Ureter (tissue), 1 donor: ENCODE data around the gene TMC1. TPM values are rescaled to one million over a fixed set of nuclear protein-coding genes. Genes with fewer than 3 reads are reported as not detected.
A peak's percentile ranks its signal among the peaks of the same experiment; 100 is the strongest.
"Not testable (repeated sequence)": the region's sequence is repeated elsewhere in the genome, so short reads cannot be mapped to it uniquely, and the experiment has no call there.

Experiments used
- DNase-seq: peaks from one replicate; pipeline ENCODE4 v3.0.0-alpha.2; 2020; ENCODE audit warnings: low spot score
- total RNA-seq: library from RNA; stranded (reverse); gene quantifications from one replicate; pipeline ENCODE4 v1.2.4, GENCODE V29; 2023
- donor health status: DM: yes; HTN: yes; CAD: no.

Gene TMC1
- 3.5 TPM for total RNA-seq

DNA sequence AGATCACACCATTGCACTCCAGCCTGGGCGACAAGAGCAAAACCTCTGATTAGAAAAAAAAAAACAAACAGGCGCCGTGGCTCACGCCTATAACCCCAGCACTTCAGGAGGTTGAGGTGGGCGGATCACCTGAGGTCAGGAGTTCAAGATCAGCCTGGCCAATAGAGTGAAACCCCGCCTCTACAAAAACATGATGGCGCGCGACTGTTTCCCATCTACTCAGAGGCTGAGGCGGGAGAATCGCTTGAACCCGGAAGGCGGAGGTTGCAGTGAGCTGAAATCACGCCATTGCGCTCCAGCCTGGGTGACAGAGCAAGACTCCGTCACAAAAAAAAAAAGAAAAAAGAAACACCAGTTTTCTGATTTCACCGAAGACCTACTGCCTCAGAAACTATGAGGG, at the start of gene TMC1:
Gene TMC1 (plus strand): TSS at position 193 of the 400 bp plus-strand sequence. CDS start 127,041 bp downstream, outside the sequence.
- DNase-seq = not testable (repeated sequence)

DNA sequence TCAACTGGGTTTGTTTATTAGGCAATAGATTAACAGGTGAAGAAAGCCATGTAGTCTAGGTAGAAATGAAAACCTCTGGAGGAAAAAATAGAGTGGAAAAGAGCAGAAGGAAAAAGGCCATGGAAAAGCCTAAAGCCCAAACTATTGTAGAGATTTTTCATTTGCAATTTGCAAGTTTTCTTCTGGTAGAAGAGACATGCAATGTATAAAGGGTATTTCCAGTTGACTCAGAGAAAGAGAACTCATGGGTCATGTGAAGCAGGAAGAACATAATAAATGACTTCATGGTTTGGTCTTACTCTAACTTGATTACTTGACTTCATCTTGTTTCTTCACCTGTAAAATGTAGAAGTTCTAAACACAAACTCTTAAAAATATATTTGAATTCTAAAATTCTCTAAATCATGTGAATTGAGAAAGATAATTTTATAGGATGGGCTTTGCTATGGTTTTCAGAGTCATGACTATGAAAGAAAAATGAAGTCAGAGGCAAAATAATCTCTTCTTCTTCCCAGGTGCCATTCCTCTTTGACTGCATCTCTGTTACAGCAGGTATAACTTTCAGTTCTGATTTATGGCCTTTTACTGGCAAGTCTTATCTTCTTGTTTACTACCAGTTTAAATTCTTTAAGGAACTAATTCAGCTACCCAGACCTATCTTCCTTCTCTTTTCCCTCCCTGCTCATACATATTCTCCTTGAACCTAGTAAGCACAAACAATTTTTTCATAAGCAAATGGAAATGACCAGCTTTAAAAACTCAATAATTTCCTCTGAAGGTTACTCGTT, 47.7 kb upstream of the TMC1 start:
- no peak for DNase-seq

DNA sequence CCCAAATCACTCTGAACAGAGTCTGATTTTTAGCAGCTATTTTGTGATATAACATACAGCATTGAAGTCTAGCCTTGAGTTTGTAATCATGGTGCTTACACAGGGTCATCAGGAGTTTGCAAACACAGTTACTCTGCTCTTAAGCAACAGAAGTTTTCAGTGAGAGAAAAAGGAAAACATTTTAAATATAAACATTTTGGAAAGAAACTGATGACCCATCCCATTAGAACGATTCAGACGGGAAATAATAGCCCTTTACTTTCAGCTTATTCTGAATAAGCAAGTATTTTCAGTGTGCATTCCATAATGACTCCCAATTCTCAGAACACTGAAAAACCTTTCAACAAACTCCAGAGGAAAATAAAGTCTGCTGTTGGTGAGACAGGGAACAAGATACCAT, 46.7 kb upstream of the TMC1 start:
- no peak for DNase-seq

DNA sequence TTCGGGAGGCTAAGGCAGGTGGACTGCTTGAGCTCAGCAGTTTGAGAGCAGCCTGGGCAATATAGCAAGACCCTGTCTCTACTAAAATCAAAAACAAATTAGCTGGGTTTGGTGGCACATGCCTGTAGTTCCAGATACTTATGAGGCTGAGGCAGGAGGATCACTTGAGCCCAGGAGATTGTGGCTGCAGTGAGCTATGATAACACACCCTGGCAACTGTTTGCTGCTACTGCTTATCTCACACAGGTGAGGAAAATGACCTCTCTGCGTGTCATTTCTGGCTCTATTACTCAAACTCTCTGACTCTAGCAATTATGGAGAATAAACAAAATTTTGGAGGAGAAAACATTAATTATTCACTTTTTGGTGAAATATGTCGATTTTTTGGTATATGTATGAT, 45.3 kb upstream of the TMC1 start:
- DNase-seq = no peak

- no peak for DNase-seq
Observed at GRCh38 chr9:72476617-72477437, 44.6 kb upstream of the TMC1 start.

GRCh38 chr9:72477930-72478518, 43.4 kb upstream of the TMC1 start:
- DNase-seq = peak; percentile 52

DNA sequence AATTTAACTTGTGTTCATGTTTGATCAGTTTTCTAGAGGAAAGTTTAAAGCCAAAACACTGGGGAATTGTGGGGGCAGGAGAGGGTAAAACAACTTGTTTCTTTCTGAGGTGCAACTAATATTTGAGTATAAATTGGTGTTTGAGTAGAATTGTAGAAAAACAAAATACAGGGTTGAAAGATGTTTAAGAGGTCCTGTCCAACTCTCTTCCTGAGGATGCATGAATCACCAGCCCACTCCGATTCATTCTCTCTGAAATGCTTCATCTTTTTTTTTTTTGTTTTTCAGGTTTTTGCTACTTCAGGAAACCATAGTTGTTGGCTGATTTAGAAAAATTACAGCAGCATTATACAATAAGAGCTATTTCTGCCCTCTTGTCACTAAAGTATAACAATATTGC, 42.4 kb upstream of the TMC1 start:
- DNase-seq = no peak

DNA sequence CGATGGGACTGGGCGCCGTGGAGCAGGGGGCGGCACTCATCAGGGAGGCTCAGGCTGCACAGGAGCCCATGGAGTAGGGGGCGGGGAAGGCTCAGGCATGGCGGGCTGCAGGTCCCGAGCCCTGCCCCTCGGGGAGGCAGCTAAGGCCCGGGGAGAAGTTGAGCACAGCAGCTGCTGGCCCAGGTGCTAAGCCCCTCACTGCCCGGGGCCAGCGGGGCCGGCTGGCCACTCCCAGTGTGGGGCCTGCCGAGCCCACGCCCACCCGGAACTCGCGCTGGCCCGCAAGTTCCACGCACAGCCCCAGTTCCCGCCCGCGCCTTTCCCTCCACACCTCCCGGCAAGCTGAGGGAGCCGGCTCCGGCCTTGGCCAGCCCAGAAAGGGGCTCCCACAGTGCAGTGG, 41.1 kb upstream of the TMC1 start:
- DNase-seq = not testable (repeated sequence)

DNA sequence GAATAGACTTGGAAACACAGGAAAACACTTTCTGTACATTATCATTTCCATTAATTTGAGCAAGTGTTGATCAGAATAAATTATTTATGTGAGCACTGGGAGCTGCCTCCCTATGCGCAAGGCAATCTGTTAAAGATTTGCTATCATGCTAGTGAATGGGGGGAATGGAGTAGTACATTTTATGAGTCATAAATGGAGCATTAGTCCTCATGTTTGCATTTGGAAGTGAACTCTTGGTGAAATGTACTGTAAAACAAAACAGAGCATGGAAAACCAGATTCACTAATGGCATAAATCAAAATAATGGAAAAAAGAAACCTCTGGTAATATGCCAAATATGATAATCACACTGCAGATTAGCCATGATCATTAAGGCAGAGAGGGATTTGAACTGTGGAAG, 40.5 kb upstream of the TMC1 start:
- DNase-seq = no peak

DNA sequence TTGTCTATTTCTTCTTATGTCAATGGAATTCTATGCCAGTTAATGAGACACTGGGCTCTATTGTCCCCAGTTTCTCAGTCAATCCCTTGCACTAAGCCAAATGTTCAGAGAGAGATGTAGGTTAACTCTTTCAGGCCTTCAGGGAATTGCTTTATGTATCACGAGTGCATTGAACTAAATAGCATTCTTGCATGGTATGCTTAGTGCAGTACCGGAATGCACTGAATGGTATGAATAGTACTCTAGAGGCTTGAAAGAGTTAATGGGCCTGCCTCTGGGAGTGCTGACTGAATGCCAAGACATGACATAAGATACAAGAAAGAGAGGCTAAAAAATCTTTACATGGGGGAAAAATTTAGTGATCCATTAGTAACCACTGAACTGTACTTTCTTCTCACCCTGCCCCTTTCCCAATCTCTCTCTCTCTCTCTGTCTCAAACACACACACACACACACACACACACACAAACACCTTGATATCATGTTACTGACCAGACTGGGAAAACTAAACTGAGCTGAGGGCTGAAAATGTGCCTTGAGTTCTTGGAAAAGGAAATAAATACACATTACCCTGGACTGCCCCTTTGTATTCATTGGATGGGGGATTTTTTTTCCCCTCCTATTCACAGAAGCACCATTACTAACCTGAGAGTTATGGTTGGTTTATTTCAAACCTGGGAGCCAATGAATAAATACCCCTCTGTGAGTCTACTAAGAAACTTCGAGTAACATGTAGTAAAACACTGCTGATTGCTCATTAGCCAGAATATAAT, 35.4 kb upstream of the TMC1 start:
- DNase-seq = no peak

DNA sequence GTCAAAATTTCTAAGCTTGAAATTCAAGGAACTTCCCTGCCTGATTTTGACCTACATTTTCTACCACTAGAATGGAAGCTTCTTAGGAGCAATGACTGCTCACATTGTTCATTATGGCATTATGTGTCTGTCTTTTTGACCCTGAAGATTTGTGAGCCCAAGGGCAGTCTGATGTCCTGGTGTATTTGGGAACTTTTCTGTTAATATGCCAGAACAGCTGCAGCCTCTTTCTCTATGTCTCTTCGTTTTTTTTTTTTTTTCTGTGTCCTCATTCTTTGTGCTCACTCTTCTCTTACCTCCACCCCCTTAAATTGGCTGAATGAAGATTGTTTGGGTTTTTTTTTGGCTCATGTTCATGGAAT, 34.8 kb upstream of the TMC1 start:
- no peak for DNase-seq

DNA sequence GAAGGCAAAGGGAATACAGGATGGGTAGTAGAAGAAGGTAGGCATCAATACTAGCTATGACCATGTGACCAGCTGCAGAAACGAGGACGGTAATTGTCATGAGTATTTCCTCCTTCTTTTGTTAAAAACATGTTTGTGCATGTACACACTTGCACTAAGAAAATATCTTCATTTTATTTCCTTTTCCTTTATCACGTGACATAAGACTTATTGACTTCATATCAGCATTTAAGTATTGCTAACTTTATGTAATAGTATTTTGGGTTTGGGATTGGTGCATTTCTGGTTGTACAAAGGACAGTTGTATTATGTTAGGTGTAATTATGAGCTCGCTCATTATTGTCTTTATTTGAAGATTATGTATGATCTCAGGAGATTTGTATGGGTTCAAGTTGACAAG, 33.7 kb upstream of the TMC1 start:
- not testable (repeated sequence) for DNase-seq

- no peak for DNase-seq
Observed at GRCh38 chr9:72489986-72490385, 31.4 kb upstream of the TMC1 start.

GRCh38 chr9:72491242-72491641, 30.2 kb upstream of the TMC1 start:
- DNase-seq = no peak

DNA sequence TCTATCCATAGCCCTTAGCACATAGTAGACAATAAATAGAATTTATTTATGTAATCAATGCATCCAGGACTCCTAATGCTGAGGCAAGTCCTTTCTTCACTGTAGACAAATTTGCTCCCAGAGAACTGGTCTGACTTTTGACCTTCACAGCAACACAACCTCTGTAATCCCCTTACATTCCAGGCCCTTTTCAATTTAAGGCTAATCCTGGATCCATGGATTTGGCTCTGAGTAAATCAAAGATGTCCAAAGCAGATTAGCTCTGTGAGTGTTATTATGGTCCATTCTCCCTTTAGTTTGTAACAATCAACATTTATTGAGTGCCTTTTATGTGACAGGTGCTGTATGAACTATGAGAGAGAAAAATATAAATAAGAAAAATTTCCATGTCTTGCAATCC, 27.4 kb upstream of the TMC1 start:
- DNase-seq = no peak

DNA sequence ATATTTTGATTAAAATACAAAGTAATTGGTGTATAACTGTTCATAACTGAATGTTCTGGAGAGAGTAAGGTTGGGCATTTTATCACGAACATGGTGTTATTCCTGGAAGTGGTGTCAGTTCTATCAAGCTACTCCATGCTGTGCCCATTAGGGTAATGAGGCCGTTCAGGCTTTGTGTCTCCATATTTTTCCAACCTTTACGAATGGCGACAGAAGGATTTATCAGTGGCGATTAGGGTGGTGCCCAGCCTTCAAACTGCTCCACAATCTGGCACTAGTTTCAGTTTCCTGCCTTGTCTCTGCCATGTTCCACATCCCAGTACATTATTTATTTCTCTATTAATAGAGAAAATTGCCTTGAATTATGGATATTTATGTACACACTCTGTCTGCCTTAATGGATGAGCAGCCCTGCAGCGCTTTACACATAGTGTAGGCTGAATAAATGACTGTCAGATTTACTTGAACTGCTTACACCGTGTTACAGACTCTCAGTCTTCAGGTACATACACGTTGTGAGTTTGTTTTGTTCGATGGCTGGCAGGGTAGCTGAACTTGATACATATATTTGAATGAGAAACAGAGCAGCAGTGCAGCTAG, 23.9 kb upstream of the TMC1 start:
- no peak for DNase-seq

DNA sequence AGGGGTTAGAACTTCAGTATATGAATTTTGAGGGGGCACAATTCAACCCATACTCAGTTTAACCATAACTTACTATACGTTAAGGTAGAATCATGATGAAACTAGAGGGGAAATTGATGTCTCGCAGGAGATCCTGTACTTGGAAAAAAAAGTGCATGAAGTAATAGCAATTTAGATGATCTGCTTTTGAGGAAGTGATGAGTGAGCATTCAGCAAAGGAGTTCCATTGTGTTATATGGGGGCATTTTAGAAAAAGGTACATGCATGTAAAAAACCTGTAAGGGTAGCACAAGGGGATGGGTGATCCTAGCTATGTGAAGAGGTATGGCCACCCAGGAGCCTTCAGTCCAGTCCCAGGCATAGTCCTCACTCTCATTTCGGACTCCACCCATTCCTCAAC, 14.8 kb upstream of the TMC1 start:
- DNase-seq = no peak

DNA sequence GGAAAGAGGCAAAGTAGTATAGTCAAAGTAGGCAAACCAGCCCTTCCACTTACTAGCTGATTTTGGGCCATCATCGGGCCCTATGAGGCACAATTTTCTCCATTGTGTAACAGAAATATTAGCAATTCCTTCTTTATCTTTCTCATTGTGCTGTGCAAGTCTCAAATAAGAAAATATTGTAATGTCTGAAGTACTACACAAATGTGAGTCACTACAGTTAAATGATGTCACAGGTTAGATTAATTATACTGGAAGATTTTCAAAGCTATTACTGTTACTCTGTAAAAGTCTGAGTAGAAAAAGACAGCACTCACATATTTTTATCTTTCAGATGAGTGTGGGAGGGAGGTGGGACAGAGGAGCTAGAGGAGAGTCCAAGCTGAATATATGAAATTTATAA, 12.4 kb upstream of the TMC1 start:
- DNase-seq = no peak

GRCh38 chr9:72509635-72510034, 11.8 kb upstream of the TMC1 start:
- no peak for DNase-seq

- not testable (repeated sequence) for DNase-seq
Observed at GRCh38 chr9:72521011-72521410, 397 bp upstream of the TMC1 start.

GRCh38 chr9:72524820-72525540, 3.6 kb downstream of the TMC1 start:
- DNase-seq = peak; percentile 70
